ENCODE data around the gene PTPRE.

DNA sequence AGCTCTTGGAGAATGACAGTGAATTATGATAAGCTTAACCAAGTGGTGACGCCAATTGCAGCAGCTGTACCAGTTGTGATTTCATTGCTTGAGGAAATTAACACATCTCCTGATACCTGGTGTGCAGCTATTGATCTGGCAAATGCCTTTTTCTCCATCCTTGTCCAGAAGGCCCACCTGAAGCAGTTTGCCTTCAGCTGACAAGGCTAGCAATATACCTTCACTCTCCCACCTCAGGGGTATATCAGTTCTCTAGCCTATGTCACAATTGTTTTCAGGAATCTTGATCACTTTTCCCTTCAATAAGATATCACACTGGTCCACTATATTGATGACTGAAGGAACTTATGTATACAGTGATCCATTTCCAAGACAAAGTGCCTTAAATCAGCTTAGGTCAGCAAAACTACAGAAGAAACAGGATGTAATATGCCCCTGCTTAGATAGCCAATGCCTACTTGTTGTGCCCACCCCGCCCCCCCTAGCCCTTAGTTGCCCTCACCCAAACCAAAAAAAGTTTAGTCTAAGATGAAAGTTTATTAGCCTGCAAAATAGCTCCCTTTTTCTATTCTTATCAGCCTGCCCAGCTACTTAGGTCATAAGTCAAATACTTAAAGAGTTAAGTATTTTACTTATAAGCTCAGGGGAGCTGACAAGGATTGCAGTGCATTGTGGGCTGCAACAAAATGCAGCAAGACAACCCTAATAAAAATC, 45.1 kb downstream of the PTPRE start:
- TF ChIP-seq POLR2AphosphoS5 (IDR thresholded peaks at IDR 0.05) (no peak), EP300 (IDR thresholded peaks at IDR 0.05) (no peak)
- TF ChIP-seq, protein P1, sequence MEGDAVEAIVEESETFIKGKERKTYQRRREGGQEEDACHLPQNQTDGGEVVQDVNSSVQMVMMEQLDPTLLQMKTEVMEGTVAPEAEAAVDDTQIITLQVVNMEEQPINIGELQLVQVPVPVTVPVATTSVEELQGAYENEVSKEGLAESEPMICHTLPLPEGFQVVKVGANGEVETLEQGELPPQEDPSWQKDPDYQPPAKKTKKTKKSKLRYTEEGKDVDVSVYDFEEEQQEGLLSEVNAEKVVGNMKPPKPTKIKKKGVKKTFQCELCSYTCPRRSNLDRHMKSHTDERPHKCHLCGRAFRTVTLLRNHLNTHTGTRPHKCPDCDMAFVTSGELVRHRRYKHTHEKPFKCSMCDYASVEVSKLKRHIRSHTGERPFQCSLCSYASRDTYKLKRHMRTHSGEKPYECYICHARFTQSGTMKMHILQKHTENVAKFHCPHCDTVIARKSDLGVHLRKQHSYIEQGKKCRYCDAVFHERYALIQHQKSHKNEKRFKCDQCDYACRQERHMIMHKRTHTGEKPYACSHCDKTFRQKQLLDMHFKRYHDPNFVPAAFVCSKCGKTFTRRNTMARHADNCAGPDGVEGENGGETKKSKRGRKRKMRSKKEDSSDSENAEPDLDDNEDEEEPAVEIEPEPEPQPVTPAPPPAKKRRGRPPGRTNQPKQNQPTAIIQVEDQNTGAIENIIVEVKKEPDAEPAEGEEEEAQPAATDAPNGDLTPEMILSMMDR (IDR thresholded peaks at IDR 0.05), result no peak
